Neural cell (in vitro differentiated cells): ENCODE data around the gene HDAC4. TPM values are rescaled to one million over a fixed set of nuclear protein-coding genes. Genes with fewer than 3 reads are reported as not detected.

Experiments
- H2AFZ ChIP-seq: fragments of 200-600, 300-800 bp; sonication (generic), shearing (Covaris generic); 2 replicates; pipeline ENCODE4 v1.6.0; 2014; ENCODE audit warnings: low read depth, mild to moderate bottlenecking, antibody characterized with exemption, low read length, moderate library complexity
- H3F3A ChIP-seq: fragments of 200-600 bp; shearing (Covaris generic); 2 replicates; pipeline ENCODE4 v1.6.1; 2016; ENCODE audit warnings: mild to moderate bottlenecking, moderate library complexity, mixed read lengths, antibody characterized with exemption, low read length; ENCODE audit not compliant: insufficient read depth, poor library complexity, severe bottlenecking
- H3K27ac ChIP-seq: fragments of 200-600, 300-800 bp; sonication (generic), shearing (Covaris generic); 2 replicates; pipeline ENCODE4 v1.5.1; 2014; ENCODE audit warnings: mild to moderate bottlenecking, low read length, moderate library complexity
- H3K27me3 ChIP-seq: fragments of 300-800, 200-600 bp; sonication (generic), shearing (Covaris generic); 2 replicates; pipeline ENCODE4 v1.6.0; 2014; ENCODE audit warnings: mild to moderate bottlenecking, low read depth, low read length, moderate library complexity; ENCODE audit not compliant: insufficient read depth
- H3K36me3 ChIP-seq: fragments of 300-800, 200-600 bp; sonication (generic), shearing (Covaris generic); 2 replicates; pipeline ENCODE4 v1.5.1; 2014; ENCODE audit warnings: mild to moderate bottlenecking, antibody characterized with exemption, low read length, moderate library complexity; ENCODE audit not compliant: insufficient read depth
- H3K4me2 ChIP-seq: fragments of 300-800, 200-600 bp; sonication (generic), shearing (Covaris generic); 2 replicates; pipeline ENCODE4 v1.6.0; 2014; ENCODE audit warnings: mild to moderate bottlenecking, low read length
- H3K4me3 ChIP-seq: fragments of 300-800, 200-600 bp; sonication (generic), shearing (Covaris generic); 2 replicates; pipeline ENCODE4 v1.5.1; 2014; ENCODE audit warnings: mild to moderate bottlenecking, low read length, moderate library complexity
- H3K79me2 ChIP-seq: fragments of 200-600 bp; shearing (Covaris generic); replicated peaks from 2 replicates; pipeline ENCODE4 v1.6.0; 2014; ENCODE audit warnings: mild to moderate bottlenecking, low read length, moderate library complexity; ENCODE audit not compliant: insufficient read depth
- H3K9ac ChIP-seq: fragments of 300-800, 200-600 bp; sonication (generic), shearing (Covaris generic); 2 replicates; pipeline ENCODE4 v1.6.1; 2016; ENCODE audit warnings: mild to moderate bottlenecking, low read length, mixed read lengths
- H3K9me2 ChIP-seq: fragments of 200-600 bp; shearing (Covaris generic); 2 replicates; pipeline ENCODE4 v1.6.1; 2016; ENCODE audit warnings: mild to moderate bottlenecking, low read length, mixed read lengths; ENCODE audit not compliant: insufficient read depth
- H3K9me3 ChIP-seq: fragments of 200-600, 300-800 bp; sonication (generic), shearing (Covaris generic); 2 replicates; pipeline ENCODE4 v1.6.1; 2016; ENCODE audit warnings: mild to moderate bottlenecking, mixed run types, low read length, moderate library complexity, mixed read lengths
- H4K20me1 ChIP-seq: fragments of 200-600 bp; shearing (Covaris generic); 2 replicates; pipeline ENCODE4 v1.6.1; 2016; ENCODE audit warnings: mild to moderate bottlenecking, mixed run types; ENCODE audit not compliant: insufficient read depth
- EP300 ChIP-seq: fragments of 450-650 bp; conservative IDR thresholded peaks from 2 replicates; pipeline ENCODE4 v1.6.1; 2014; ENCODE audit warnings: antibody characterized with exemption, mild to moderate bottlenecking, moderate library complexity; ENCODE audit not compliant: poor library complexity, severe bottlenecking
- EZH2 ChIP-seq: fragments of 200-600, 300-800 bp; shearing (Covaris generic), sonication (generic); IDR thresholded peaks from 2 replicates; pipeline ENCODE4 v1.6.1; 2014; ENCODE audit warnings: antibody characterized with exemption, low read length, borderline replicate concordance, mild to moderate bottlenecking; ENCODE audit not compliant: insufficient read depth, poor library complexity, severe bottlenecking
- MXI1 ChIP-seq: fragments of 450-650 bp; conservative IDR thresholded peaks from 2 replicates; pipeline ENCODE4 v1.6.1; 2014; ENCODE audit warnings: antibody characterized with exemption, mild to moderate bottlenecking; ENCODE audit not compliant: poor library complexity, severe bottlenecking
- POLR2AphosphoS5 ChIP-seq: IDR thresholded peaks from 2 replicates; pipeline ENCODE4 v1.6.1; 2012
- RAD21 ChIP-seq: fragments of 450-650 bp; conservative IDR thresholded peaks from 2 replicates; pipeline ENCODE4 v1.6.1; 2014; ENCODE audit warnings: antibody characterized with exemption, mild to moderate bottlenecking, moderate library complexity
- SMC3 ChIP-seq: fragments of 450-650 bp; conservative IDR thresholded peaks from 2 replicates; pipeline ENCODE4 v1.6.1; 2014; ENCODE audit warnings: antibody characterized with exemption, mild to moderate bottlenecking, moderate library complexity; ENCODE audit not compliant: poor library complexity
- TAF1 ChIP-seq: IDR thresholded peaks from 2 replicates; pipeline ENCODE4 v1.6.1; 2012; ENCODE audit warnings: low read depth
- polyA plus RNA-seq: library from polyadenylated mRNA; depleted of rRNA; stranded (reverse); fragments of >200 nt; gene quantifications from 2 replicates; pipeline ENCODE4 v1.2.3, GENCODE V29; 2014
- TF ChIP-seq, protein P1 (sequence below): fragments of 450-650 bp; IDR thresholded peaks from 2 replicates; pipeline ENCODE4 v1.5.1; 2014; ENCODE audit warnings: antibody characterized with exemption, mild to moderate bottlenecking, moderate library complexity; ENCODE audit not compliant: poor library complexity, severe bottlenecking
- TF ChIP-seq, protein P2 (sequence below): IDR thresholded peaks from 2 replicates; pipeline ENCODE4 v1.6.1; 2012; ENCODE audit warnings: borderline replicate concordance

Gene HDAC4
- polyA plus RNA-seq, 1 donor from 2014 or later, result 3.4 TPM

DNA sequence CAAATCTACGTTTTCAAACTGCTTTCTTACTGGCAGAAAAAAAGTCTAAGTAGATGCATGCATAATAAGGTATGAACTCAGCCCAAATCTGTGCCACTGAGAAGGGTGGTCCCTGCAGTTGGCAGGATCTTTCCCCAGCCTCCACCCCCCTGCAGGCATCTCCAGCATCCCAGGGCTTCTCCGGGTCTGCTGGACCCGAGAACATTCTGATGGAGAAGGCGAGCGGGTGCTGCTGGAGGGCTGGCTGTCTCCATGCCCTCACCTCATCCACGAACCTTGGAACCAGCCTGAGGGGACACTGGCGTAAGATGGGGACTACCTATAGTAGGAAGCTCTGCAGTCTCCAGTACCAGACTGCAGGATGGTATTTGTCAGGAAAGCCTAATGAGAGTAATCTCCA lies 198.9 kb downstream of the HDAC4 start:
- Histone ChIP-seq H3K4me2 (no peak overlapping the region), H3K9me3 (no peaks in the 10 kb centered on the region), H3K79me2 (peaks cover 3% of the 10 kb centered on the region), H3K4me3 (no peak overlapping the region), H3K9me2 (no peaks in the 10 kb centered on the region), H3K27me3 (no peaks in the 10 kb centered on the region), H3K36me3 (no peaks in the 10 kb centered on the region), H3K9ac (no peak overlapping the region), H3K27ac (no peak overlapping the region), H4K20me1 (no peaks in the 10 kb centered on the region), H3F3A (no peaks in the 10 kb centered on the region), H2AFZ (no peak overlapping the region)
- TF ChIP-seq MXI1, result no peak
- no peak for TF ChIP-seq EZH2
- TF ChIP-seq, protein P1, sequence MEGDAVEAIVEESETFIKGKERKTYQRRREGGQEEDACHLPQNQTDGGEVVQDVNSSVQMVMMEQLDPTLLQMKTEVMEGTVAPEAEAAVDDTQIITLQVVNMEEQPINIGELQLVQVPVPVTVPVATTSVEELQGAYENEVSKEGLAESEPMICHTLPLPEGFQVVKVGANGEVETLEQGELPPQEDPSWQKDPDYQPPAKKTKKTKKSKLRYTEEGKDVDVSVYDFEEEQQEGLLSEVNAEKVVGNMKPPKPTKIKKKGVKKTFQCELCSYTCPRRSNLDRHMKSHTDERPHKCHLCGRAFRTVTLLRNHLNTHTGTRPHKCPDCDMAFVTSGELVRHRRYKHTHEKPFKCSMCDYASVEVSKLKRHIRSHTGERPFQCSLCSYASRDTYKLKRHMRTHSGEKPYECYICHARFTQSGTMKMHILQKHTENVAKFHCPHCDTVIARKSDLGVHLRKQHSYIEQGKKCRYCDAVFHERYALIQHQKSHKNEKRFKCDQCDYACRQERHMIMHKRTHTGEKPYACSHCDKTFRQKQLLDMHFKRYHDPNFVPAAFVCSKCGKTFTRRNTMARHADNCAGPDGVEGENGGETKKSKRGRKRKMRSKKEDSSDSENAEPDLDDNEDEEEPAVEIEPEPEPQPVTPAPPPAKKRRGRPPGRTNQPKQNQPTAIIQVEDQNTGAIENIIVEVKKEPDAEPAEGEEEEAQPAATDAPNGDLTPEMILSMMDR, result no peak
- no peak for TF ChIP-seq RAD21
- TF ChIP-seq, protein P2, sequence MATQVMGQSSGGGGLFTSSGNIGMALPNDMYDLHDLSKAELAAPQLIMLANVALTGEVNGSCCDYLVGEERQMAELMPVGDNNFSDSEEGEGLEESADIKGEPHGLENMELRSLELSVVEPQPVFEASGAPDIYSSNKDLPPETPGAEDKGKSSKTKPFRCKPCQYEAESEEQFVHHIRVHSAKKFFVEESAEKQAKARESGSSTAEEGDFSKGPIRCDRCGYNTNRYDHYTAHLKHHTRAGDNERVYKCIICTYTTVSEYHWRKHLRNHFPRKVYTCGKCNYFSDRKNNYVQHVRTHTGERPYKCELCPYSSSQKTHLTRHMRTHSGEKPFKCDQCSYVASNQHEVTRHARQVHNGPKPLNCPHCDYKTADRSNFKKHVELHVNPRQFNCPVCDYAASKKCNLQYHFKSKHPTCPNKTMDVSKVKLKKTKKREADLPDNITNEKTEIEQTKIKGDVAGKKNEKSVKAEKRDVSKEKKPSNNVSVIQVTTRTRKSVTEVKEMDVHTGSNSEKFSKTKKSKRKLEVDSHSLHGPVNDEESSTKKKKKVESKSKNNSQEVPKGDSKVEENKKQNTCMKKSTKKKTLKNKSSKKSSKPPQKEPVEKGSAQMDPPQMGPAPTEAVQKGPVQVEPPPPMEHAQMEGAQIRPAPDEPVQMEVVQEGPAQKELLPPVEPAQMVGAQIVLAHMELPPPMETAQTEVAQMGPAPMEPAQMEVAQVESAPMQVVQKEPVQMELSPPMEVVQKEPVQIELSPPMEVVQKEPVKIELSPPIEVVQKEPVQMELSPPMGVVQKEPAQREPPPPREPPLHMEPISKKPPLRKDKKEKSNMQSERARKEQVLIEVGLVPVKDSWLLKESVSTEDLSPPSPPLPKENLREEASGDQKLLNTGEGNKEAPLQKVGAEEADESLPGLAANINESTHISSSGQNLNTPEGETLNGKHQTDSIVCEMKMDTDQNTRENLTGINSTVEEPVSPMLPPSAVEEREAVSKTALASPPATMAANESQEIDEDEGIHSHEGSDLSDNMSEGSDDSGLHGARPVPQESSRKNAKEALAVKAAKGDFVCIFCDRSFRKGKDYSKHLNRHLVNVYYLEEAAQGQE, result no peak
- no peak for TF ChIP-seq EP300
- no peak for TF ChIP-seq POLR2AphosphoS5
- TF ChIP-seq SMC3, result no peak
- no peak for TF ChIP-seq TAF1

DNA sequence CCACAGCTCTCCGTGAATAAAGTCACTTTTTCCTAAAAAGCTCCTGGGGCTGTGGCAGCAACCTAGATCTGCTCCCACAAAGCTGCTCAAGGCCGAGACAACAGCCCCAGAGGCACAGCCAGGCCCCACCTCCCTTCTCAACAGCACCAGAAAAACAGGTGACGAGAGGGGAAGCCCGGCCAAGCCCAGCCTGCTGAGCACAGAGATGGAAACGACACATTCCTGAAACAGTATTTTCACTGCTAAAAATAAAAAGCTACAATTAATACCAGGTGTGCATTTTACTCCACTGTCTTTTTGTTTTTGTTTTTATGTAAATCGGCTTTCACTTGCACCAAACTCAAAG lies 199.3 kb downstream of the HDAC4 start:
- no peaks in the 10 kb centered on the region for H3K9me3 ChIP-seq
- no peaks in the 10 kb centered on the region for H3K9me2 ChIP-seq
- H2AFZ ChIP-seq, result no peak overlapping the region
- H3K79me2 ChIP-seq, result peaks cover 3% of the 10 kb centered on the region
- H3K4me3 ChIP-seq, result no peak overlapping the region
- no peak overlapping the region for H3K9ac ChIP-seq
- no peak overlapping the region for H3K27ac ChIP-seq
- no peaks in the 10 kb centered on the region for H3K36me3 ChIP-seq
- H3K4me2 ChIP-seq, result no peak overlapping the region
- H3K27me3 ChIP-seq, result no peaks in the 10 kb centered on the region
- no peaks in the 10 kb centered on the region for H4K20me1 ChIP-seq
- no peaks in the 10 kb centered on the region for H3F3A ChIP-seq
- TF ChIP-seq MXI1 (no peak), TAF1 (no peak)
